SU-DHL-6 (cell line): ENCODE results near the gene TRIM38.
"Not testable (repeated sequence)": the region's sequence is repeated elsewhere in the genome, so short reads cannot be mapped to it uniquely, and the experiment has no call there.

Experiments
- H2AFZ ChIP-seq: fragments of 200-600 bp; sonication (generic); 2 replicates; pipeline ENCODE4 v1.6.1; 2014; ENCODE audit warnings: low read depth, mild to moderate bottlenecking, moderate library complexity, mixed read lengths, antibody characterized with exemption, low read length; ENCODE audit not compliant: severe bottlenecking
- H3F3A ChIP-seq: fragments of 200-600 bp; shearing (Covaris generic); 2 replicates; pipeline ENCODE4 v1.6.0; 2016; ENCODE audit warnings: antibody characterized with exemption, mild to moderate bottlenecking; ENCODE audit not compliant: insufficient read depth
- H3K27ac ChIP-seq: fragments of 200-600 bp; sonication (generic); 2 replicates; pipeline ENCODE4 v1.5.1; 2016; ENCODE audit warnings: low read depth, mild to moderate bottlenecking, low read length, moderate library complexity, mixed read lengths
- H3K27me3 ChIP-seq: fragments of 200-600 bp; sonication (generic), shearing (Covaris generic); 2 replicates; pipeline ENCODE4 v1.6.0; 2014; ENCODE audit warnings: mild to moderate bottlenecking, low read length
- H3K36me3 ChIP-seq: fragments of 200-600 bp; sonication (generic); 2 replicates; pipeline ENCODE4 v1.6.1; 2014; ENCODE audit warnings: mild to moderate bottlenecking, low read length, mixed read lengths
- H3K4me2 ChIP-seq: fragments of 300-600, 200-600 bp; shearing (Covaris generic), sonication (generic); 2 replicates; pipeline ENCODE4 v1.6.0; 2014; ENCODE audit warnings: low read length, low read depth, mild to moderate bottlenecking; ENCODE audit not compliant: poor library complexity, severe bottlenecking
- H3K4me3 ChIP-seq: fragments of 200-600 bp; sonication (generic); 2 replicates; pipeline ENCODE4 v1.5.1; 2014; ENCODE audit warnings: antibody characterized with exemption, low read length, mild to moderate bottlenecking, mixed read lengths; ENCODE audit not compliant: insufficient read depth, poor library complexity, severe bottlenecking
- H3K79me2 ChIP-seq: fragments of 200-600 bp; sonication (generic); 2 replicates; pipeline ENCODE4 v1.6.1; 2014; ENCODE audit warnings: mild to moderate bottlenecking, low read length, moderate library complexity; ENCODE audit not compliant: insufficient read depth
- H3K9ac ChIP-seq: fragments of 200-600 bp; sonication (generic); 2 replicates; pipeline ENCODE4 v1.7.0; 2014; ENCODE audit warnings: mild to moderate bottlenecking, low read length
- H3K9me2 ChIP-seq: fragments of 200-600 bp; sonication (generic); replicated peaks from 2 replicates; pipeline ENCODE4 v1.6.1; 2014; ENCODE audit warnings: low read length; ENCODE audit not compliant: insufficient read depth
- H3K9me3 ChIP-seq: fragments of 200-600 bp; sonication (generic); 2 replicates; pipeline ENCODE4 v1.6.1; 2014; ENCODE audit warnings: low read length, mixed read lengths; ENCODE audit not compliant: insufficient read depth
- H4K20me1 ChIP-seq: fragments of 200-600 bp; sonication (generic); 2 replicates; pipeline ENCODE4 v1.6.1; 2014; ENCODE audit warnings: low read depth, mild to moderate bottlenecking, antibody characterized with exemption, low read length, moderate library complexity, mixed read lengths
- EZH2phosphoT487 ChIP-seq: fragments of 200-600 bp; sonication (generic), shearing (Covaris generic); conservative IDR thresholded peaks from 2 replicates; pipeline ENCODE4 v1.6.1; 2018; ENCODE audit warnings: mild to moderate bottlenecking, antibody characterized with exemption, low read length, moderate library complexity, mixed read lengths
- TF ChIP-seq, protein P1 (sequence below): fragments of 200-600 bp; sonication (generic); IDR thresholded peaks from one replicate; pipeline ENCODE4 v1.5.1; 2017; ENCODE audit warnings: antibody characterized with exemption, mild to moderate bottlenecking, low read length, moderate library complexity; ENCODE audit not compliant: insufficient read depth, poor library complexity, severe bottlenecking

TRIM38 gene

DNA sequence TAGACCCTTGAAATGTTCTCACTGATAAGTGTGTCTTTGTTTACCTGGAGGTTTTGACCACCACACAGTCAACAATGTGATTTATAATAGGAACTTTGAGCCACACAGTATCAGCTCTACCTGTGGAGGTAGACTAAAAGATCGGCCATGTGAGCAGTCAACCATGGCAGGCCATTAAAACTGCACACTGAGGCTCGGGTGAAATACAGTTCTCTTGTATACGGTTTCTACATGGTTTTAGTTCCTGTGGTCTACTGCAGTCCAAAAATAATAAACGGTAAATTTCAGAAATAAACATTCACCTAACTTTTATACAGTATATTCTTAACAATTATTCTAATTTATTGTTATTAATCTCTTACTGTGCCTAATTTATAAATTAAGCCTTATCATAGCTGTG is 47.2 kb downstream of the TRIM38 start:
- no peak overlapping the region for H3K4me2 ChIP-seq
- no peak overlapping the region for H3K4me3 ChIP-seq
- H3K27me3 ChIP-seq: no peaks in the 10 kb centered on the region
- no peak overlapping the region for H3K9ac ChIP-seq
- H4K20me1 ChIP-seq: no peaks in the 10 kb centered on the region
- H3K36me3 ChIP-seq: no peaks in the 10 kb centered on the region
- H3F3A ChIP-seq: no peaks in the 10 kb centered on the region
- TF ChIP-seq, protein P1, sequence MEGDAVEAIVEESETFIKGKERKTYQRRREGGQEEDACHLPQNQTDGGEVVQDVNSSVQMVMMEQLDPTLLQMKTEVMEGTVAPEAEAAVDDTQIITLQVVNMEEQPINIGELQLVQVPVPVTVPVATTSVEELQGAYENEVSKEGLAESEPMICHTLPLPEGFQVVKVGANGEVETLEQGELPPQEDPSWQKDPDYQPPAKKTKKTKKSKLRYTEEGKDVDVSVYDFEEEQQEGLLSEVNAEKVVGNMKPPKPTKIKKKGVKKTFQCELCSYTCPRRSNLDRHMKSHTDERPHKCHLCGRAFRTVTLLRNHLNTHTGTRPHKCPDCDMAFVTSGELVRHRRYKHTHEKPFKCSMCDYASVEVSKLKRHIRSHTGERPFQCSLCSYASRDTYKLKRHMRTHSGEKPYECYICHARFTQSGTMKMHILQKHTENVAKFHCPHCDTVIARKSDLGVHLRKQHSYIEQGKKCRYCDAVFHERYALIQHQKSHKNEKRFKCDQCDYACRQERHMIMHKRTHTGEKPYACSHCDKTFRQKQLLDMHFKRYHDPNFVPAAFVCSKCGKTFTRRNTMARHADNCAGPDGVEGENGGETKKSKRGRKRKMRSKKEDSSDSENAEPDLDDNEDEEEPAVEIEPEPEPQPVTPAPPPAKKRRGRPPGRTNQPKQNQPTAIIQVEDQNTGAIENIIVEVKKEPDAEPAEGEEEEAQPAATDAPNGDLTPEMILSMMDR: no peak
- TF ChIP-seq EZH2phosphoT487: no peak
- H3K9me2 ChIP-seq: no peaks in the 10 kb centered on the region
- no peaks in the 10 kb centered on the region for H3K9me3 ChIP-seq
- H3K79me2 ChIP-seq: no peaks in the 10 kb centered on the region
- no peak overlapping the region for H3K27ac ChIP-seq
- no peak overlapping the region for H2AFZ ChIP-seq

- no peaks in the 10 kb centered on the region for H3F3A ChIP-seq
- no peaks in the 10 kb centered on the region for H3K36me3 ChIP-seq
- H3K9ac ChIP-seq: no peak overlapping the region
- no peak overlapping the region for H2AFZ ChIP-seq
- H3K9me3 ChIP-seq: no peaks in the 10 kb centered on the region
- TF ChIP-seq, protein P1: no peak
- no peak for TF ChIP-seq EZH2phosphoT487
- no peaks in the 10 kb centered on the region for H3K79me2 ChIP-seq
- no peak overlapping the region for H3K4me3 ChIP-seq
- no peaks in the 10 kb centered on the region for H3K27me3 ChIP-seq
- H3K27ac ChIP-seq: no peak overlapping the region
- H3K4me2 ChIP-seq: no peak overlapping the region
- no peaks in the 10 kb centered on the region for H4K20me1 ChIP-seq
- no peaks in the 10 kb centered on the region for H3K9me2 ChIP-seq
Observed at GRCh38 chr6:26012061-26012460, 49.5 kb downstream of the TRIM38 start.

DNA sequence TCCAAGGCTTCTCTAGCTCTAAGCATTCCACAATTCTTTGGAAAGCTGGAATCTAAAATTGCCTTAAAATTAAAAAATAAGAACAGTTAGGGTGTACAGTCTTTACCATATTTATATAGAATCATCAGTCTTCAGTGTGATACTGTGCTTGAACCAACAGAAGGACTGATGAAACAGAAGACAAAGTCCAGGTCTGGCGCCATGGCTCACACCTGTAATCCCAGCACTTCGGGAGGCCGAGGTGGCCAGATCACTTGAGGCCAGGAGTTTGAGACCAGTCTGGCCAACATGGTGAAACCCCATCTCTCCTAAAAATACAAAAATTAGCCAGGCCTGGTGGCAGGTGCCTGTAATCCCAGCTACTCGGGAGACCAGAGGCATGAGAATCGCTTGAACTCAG is 51.8 kb downstream of the TRIM38 start:
- not testable (repeated sequence) for H2AFZ ChIP-seq, H3K4me2 ChIP-seq, H3K27me3 ChIP-seq, H3K36me3 ChIP-seq, H4K20me1 ChIP-seq, H3K27ac ChIP-seq, H3K9me2 ChIP-seq, H3K4me3 ChIP-seq, H3K9me3 ChIP-seq, H3K79me2 ChIP-seq, H3K9ac ChIP-seq, H3F3A ChIP-seq

- no peak for TF ChIP-seq EZH2phosphoT487
- TF ChIP-seq, protein P1: no peak
- Histone ChIP-seq H3K9ac (no peak overlapping the region), H3K9me2 (no peaks in the 10 kb centered on the region), H3K9me3 (peaks cover 6% of the 10 kb centered on the region; the same call in 1 of the 2 replicates), H3K4me2 (no peak overlapping the region), H3K27me3 (no peaks in the 10 kb centered on the region), H3F3A (peaks cover 10% of the 10 kb centered on the region), H3K4me3 (no peak overlapping the region), H2AFZ (no peak overlapping the region), H3K79me2 (no peaks in the 10 kb centered on the region), H3K36me3 (no peaks in the 10 kb centered on the region), H3K27ac (no peak overlapping the region), H4K20me1 (no peaks in the 10 kb centered on the region)
Observed at GRCh38 chr6:26016245-26016962, 53.8 kb downstream of the TRIM38 start.
